Heart right ventricle (tissue), 16 donors: ENCODE measurements around the gene SLC35D1. TPM values are rescaled to one million over a fixed set of nuclear protein-coding genes. Genes with fewer than 3 reads are reported as not detected.

Source experiments
- ATAC-seq, 8 donors: fragments of 200-7000 bp; cut with Tn5 transposase; one replicate each; pipeline ENCODE4 v1.9.1; 2020; ENCODE audit warnings: mild to moderate bottlenecking in 8 of 8, moderate library complexity in 8 of 8, moderate number of reproducible peaks in 1 of 8
- DNase-seq, 2 donors: peaks; one replicate each; pipeline ENCODE4 v3.0.0-alpha.2; 2020
- H3K27ac ChIP-seq, 10 donors: fragments of 200-600 bp; sonication (generic) in 2 of 10; one replicate each; pipeline versions ENCODE4 v1.5.0 to v1.8.0; 2020 to 2022; ENCODE audit warnings: mild to moderate bottlenecking in 3 of 10
- H3K27me3 ChIP-seq, 7 donors: fragments of 200-600 bp; one replicate each; pipeline ENCODE4 v1.8.0; 2021 to 2022; ENCODE audit warnings: mild to moderate bottlenecking in 2 of 7
- H3K36me3 ChIP-seq, 9 donors: fragments of 200-600 bp; sonication (generic) in 1 of 9; one replicate each; pipeline versions ENCODE4 v1.5.0 to v1.8.0; 2020 to 2022; ENCODE audit warnings: mild to moderate bottlenecking in 2 of 9
- H3K4me1 ChIP-seq, 9 donors: fragments of 200-600 bp; sonication (generic) in 1 of 9; one replicate each; pipeline versions ENCODE4 v1.5.0 to v1.8.0; 2020 to 2022; ENCODE audit warnings: mild to moderate bottlenecking in 4 of 9
- H3K4me3 ChIP-seq, 10 donors: fragments of 200-600 bp; sonication (generic) in 2 of 10; one replicate each; pipeline versions ENCODE4 v1.5.0 to v1.8.0; 2020 to 2022; ENCODE audit warnings: mild to moderate bottlenecking in 7 of 10, moderate library complexity in 2 of 10
- H3K9me3 ChIP-seq, 11 donors: fragments of 200-600 bp in 10 of 11; sonication (generic) in 2 of 11; one replicate each; pipeline versions ENCODE4 v1.5.0 to v1.8.0; 2013 to 2022; ENCODE audit warnings: mild to moderate bottlenecking in 2 of 11, control low read depth in 1 of 11, moderate library complexity in 1 of 11
- WGBS, 2 donors: extraction: QIAGEN DNeasy Blood & Tissue Kit; methylation state at CpG; one replicate each; pipeline ENCODE4 v1.1.7; 2013; ENCODE audit warnings: inconsistent platforms in 1 of 2; 5-methylcytosine and 5-hydroxymethylcytosine counted together
- intact Hi-C, 10 donors: fragments of 100-400 bp; cut with DNase I; formaldehyde crosslinking; loops; one replicate each; pipeline versions ENCODE4 v1.11.1 to v1.14.2; 2022
- polyA plus RNA-seq, 2 donors: library from polyadenylated mRNA; stranded (reverse); fragments of 200-250 nt; gene quantifications; one replicate each; pipeline ENCODE4 v1.2.3, GENCODE V29; 2013
- total RNA-seq, 10 donors: library from RNA; stranded (reverse); fragmentation: NEBNext Ultra II Directional in 3 of 10; extraction: Animal tissue kit (Norgen Biotek cat#: 25700) in 3 of 10; gene quantifications; one replicate each; pipeline versions ENCODE4 v1.2.1 to v1.2.4, GENCODE V29; 2021 to 2023
- TF ChIP-seq, protein P1 (sequence below), 9 donors: fragments of 200-600 bp; sonication (generic) in 2 of 9; IDR thresholded peaks; one replicate each; pipeline versions ENCODE4 v1.5.0 to v1.8.0; 2021 to 2022; ENCODE audit warnings: antibody characterized with exemption in 9 of 9, mild to moderate bottlenecking in 5 of 9, moderate library complexity in 1 of 9
- donor health status: Arrhythmogenic right ventricular cardiomyopathy.
- donor health status: ischemic (EF 13 %, LVEDD 7.1; RV severe dilation, severe dysfunction).
- donor health status: healthy with polysubstance abuse.
- donor health status: DM: no; HTN: yes; CAD: no.
- donor health status: DM: no; HTN: no; CAD: no.
- donor health status: ischemic (EF 25% LVEDD 6.9; RV normal size, moderate dysfunction).
- donor health status: ischemic (EF 25% LVEDD 5.7; RV mildly dilated, moderate dysfunction).
- donor health status: healthy.
- donor health status: DM: yes; HTN: yes; CAD: no.
- donor health status: Ischemic cardiomyopathy.
- donor health status: ischemic (EF 35%, LVEDD 5.7; RV mildly dilated, moderate dysfunction).
- donor health status: nonischemic (EF 11% LVEDD 7.7; RV severe dilation, severe dysfunction).
- donor health status: DM: yes; HTN: yes; CAD: no.
- donor health status: PGD.
- donor health status: ischemic (EF 29% LVEDD 5.4; RV normal size, mild dysfunction).
- donor health status: nonischemic (EF 23%, LVEDD 6.1; RV moderate dilation, normal function).

The SLC35D1 gene
- total and polyA plus RNA-seq, 12 donors: 1.6 to 5.8 (median 4.7) TPM

DNA sequence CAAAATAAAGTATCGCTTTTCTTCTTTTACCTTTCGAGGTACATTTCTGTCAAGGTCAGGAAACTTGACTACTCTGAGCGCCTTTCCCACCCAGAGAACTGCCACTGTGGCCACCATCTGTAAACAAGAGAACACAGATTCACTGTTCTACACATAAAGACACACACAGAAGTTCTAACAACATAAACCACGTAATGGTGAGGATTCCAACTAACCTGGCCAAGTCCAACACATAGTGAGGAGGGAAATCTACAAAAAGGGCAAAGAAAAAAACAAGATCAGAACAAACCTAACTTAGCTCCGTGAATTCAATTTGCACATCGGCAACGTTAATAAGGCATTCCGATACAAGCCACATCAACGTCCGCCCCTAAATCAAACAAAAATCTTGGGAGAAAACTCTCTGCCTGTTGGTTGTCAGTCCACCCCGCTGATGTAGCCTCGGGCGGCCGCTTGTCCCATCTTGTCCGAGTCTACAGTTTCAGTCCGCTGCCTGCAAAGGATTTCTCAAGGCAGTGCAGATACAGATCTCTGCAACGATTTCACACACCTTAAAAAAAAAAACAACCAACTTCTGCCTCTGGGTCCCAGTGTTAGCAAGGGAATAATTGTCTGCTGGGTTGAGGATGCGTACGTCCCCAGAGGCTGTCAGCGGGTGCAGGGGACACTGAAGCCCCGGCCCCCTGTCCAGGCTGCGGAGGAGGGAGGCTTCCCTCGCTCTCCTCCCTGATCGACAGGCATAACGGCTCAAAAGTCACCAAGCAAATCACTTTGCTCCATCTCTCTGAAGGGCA, 1.0 kb downstream of the SLC35D1 start:
- Histone ChIP-seq H3K36me3 (peaks cover 0 to 33% (median 12%) of the 10 kb centered on the region in 9 donors), H3K4me1 (peaks cover 5 to 29% (median 25%) of the 10 kb centered on the region in 9 donors), H3K4me3 (peak overlapping the region; percentile 62 to 94 (median 82)), H3K9me3 (no peaks in the 10 kb centered on the region), H3K27ac (peak overlapping the region; percentile 91 to 99 (median 98)), H3K27me3 (no peaks in the 10 kb centered on the region)
- TF ChIP-seq, protein P1, sequence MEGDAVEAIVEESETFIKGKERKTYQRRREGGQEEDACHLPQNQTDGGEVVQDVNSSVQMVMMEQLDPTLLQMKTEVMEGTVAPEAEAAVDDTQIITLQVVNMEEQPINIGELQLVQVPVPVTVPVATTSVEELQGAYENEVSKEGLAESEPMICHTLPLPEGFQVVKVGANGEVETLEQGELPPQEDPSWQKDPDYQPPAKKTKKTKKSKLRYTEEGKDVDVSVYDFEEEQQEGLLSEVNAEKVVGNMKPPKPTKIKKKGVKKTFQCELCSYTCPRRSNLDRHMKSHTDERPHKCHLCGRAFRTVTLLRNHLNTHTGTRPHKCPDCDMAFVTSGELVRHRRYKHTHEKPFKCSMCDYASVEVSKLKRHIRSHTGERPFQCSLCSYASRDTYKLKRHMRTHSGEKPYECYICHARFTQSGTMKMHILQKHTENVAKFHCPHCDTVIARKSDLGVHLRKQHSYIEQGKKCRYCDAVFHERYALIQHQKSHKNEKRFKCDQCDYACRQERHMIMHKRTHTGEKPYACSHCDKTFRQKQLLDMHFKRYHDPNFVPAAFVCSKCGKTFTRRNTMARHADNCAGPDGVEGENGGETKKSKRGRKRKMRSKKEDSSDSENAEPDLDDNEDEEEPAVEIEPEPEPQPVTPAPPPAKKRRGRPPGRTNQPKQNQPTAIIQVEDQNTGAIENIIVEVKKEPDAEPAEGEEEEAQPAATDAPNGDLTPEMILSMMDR (IDR thresholded peaks at IDR 0.05): no peak
- DNase-seq (peak; percentile 17 to 25), ATAC-seq (peak; percentile 12 to 51 (median 29))
- WGBS, 2 donors: 2 to 3% methylated on average over 25 of the region's 25 CpGs
- intact Hi-C loops: loop anchor here in 7 of 10 donors (5.0 to 10.0 kb wide), 9 partner anchors 46 to 298 kb away; partner anchors contain the start of genes DNAI4 (in 3 of the 7), MIER1 (in 3 of the 7) and DYNLT5 (in 1 of the 7)

DNA sequence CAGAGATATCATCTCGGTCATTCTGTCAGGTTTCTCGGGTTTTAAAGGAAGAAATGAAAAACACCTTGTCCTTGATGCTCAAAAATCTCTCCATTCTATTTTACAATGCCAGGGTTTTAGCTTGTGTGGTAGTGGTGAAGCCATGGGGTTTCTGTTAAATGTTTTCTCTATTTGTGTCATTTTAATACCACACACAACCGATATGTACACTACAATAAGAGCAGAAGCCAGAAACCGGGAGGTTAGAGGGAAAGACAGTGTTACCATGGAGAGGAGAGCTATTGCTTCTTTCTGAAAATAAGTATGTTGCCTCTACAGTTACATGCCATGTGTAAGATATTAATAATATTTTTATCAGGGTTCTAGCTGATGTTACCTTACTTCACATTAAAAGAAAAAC, 2.8 kb downstream of the SLC35D1 start:
- ATAC-seq (no peak), DNase-seq (no peak)
- Histone ChIP-seq H3K27me3 (no peaks in the 10 kb centered on the region), H3K4me3 (no peak overlapping the region), H3K36me3 (peaks cover 0 to 51% (median 15%) of the 10 kb centered on the region in 9 donors), H3K4me1 (peaks cover 5 to 29% (median 25%) of the 10 kb centered on the region in 9 donors), H3K27ac (no peak overlapping the region), H3K9me3 (no peaks in the 10 kb centered on the region)
- TF ChIP-seq, protein P1 (IDR thresholded peaks at IDR 0.05): no peak
- intact Hi-C loops: loop anchor here in 7 of 10 donors (5.0 to 10.0 kb wide), 9 partner anchors 44 to 296 kb away; partner anchors contain the start of genes DNAI4 (in 3 of the 7), MIER1 (in 3 of the 7) and DYNLT5 (in 1 of the 7)
- 35 to 45% methylated on average over 4 of the region's 4 CpGs for whole genome bisulfite sequencing, 2 donors

DNA sequence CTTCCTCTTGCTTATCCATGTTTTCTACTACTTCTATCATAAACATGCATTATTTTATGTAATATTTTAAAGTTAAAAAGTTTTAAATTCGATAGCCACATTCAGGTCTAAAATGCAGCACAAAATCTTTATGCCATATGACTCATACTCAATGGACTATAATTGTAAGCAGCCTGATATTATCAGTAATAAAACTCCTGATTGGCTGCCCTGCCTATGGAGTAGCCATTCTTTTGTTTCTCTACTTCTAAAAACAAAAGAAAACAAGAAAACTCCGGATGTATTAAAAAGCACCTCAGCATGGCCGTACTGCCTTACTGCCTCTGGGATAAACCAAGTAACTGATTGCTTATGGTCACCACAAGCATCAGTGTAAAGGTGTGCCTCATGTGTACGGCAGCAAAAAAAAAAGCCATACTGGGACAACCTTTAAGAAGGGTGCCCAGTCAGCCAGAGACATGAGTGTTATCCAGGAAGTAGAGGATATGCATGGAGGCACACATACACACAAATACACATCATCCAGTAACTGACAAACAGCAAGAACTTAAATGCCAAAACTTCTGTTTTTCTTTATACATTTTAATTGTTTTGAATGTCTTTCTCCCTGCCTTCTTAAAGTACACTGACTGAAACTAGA, 9.2 kb downstream of the SLC35D1 start:
- TF ChIP-seq, protein P1 (IDR thresholded peaks at IDR 0.05): no peak
- H3K4me3 ChIP-seq: no peak overlapping the region
- H3K9me3 ChIP-seq: no peaks in the 10 kb centered on the region
- peaks cover 0 to 14% (median 0%) of the 10 kb centered on the region in 9 donors for H3K4me1 ChIP-seq
- 89 to 93% methylated on average over 4 of the region's 4 CpGs for WGBS, 2 donors
- no peak for DNase-seq
- ATAC-seq: no peak
- no peak overlapping the region for H3K27ac ChIP-seq
- H3K27me3 ChIP-seq: no peaks in the 10 kb centered on the region
- intact Hi-C loops: no loop called here
- peaks cover 0 to 100% (median 17%) of the 10 kb centered on the region in 9 donors for H3K36me3 ChIP-seq

DNA sequence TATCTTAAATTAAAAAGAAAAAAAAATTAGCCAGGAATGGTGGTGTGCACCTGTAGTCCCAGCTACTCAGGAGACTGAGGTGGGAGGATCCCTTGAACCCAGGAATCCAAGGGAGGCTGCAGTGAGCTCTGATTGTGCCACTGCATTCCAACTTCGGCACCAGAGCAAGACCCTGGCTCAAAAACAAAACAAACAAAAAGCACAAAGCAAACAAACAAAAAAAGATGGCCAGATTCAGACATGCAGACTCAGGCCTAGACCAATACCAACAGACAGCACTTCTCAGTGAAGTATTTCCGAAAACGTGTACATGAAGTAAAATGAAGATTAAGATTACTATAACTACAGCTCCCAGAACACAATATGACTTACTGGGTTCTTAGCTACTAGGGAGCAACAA, 10.6 kb downstream of the SLC35D1 start:
- H3K4me1 ChIP-seq: peaks cover 0 to 14% (median 0%) of the 10 kb centered on the region in 9 donors
- intact Hi-C loops: no loop called here
- DNase-seq (no peak), ATAC-seq (no peak)
- no peaks in the 10 kb centered on the region for H3K27me3 ChIP-seq
- peaks cover 0 to 99% (median 17%) of the 10 kb centered on the region in 9 donors for H3K36me3 ChIP-seq
- no peak overlapping the region for H3K4me3 ChIP-seq
- no peaks in the 10 kb centered on the region for H3K9me3 ChIP-seq
- no peak overlapping the region for H3K27ac ChIP-seq
- TF ChIP-seq, protein P1 (IDR thresholded peaks at IDR 0.05): no peak
- WGBS, 2 donors: 65 to 83% methylated on average over 3 of the region's 3 CpGs
